Measurements from ENCODE around the gene AK5. TPM values are rescaled to one million over a fixed set of nuclear protein-coding genes. Genes with fewer than 3 reads are reported as not detected.

Gene AK5
- total RNA-seq, 1 donor from 2014 or later, result not detected

DNA sequence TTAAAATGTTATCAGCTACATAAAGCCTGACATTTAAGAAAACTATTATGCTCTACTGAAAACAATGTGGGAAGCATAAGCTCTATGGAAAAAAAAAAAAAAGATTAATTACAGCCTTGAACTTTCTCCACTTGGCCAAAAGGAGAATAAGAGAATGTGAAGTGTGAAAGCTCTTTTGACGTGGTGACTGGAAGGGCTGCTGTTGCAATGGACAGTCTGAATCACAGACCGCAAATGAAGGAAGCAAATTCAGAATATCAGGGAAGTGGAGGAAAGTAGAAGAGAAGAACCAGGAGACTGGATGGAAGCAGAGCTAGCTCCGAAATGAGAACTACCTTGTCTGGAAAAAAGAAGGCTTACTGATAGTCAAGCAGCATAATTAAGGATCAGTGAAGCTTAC is 106.8 kb downstream of the AK5 start:
- no peak for TF ChIP-seq CTCF (IDR thresholded peaks at IDR 0.05)
- no peak for DNase-seq
- Mint-ChIP-seq H3K27ac (no peak overlapping the region), H3K4me3 (no peak overlapping the region), H3K27me3 (peaks cover 9% of the 10 kb centered on the region), H3K9me3 (no peaks in the 10 kb centered on the region), H3K36me3 (ENCODE audit: low read depth) (no peaks in the 10 kb centered on the region), H3K4me1 (no peaks in the 10 kb centered on the region)
- ATAC-seq (ENCODE audit: low read depth), result no peak
- ChIA-PET CTCF (no interaction called here), POLR2A (no interaction called here)
- intact Hi-C loops (cut with micrococcal nuclease), result no loop called here

DNA sequence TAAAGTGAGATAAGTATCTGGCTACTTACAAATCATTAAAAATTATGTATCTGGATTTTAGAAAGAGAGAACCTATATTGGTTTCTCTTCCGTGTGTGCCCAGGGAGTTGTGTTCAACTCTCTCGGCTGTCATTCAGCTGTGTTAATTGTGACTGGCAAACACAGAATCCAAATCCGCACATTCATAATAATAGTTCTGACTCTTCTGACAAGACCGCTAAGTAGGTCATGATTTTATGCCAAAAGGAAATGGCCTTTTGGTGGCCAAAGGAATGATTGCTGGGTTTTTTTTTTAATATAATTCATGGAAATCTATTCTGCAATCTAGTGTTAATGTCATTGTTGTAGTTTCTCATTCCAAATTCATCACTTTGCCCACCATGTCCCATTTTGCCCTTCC is 110.7 kb downstream of the AK5 start:
- intact Hi-C loops (cut with micrococcal nuclease), result no loop called here
- Mint-ChIP-seq H3K4me3 (no peak overlapping the region), H3K4me1 (no peaks in the 10 kb centered on the region), H3K27ac (no peak overlapping the region), H3K36me3 (ENCODE audit: low read depth) (no peaks in the 10 kb centered on the region), H3K9me3 (no peaks in the 10 kb centered on the region), H3K27me3 (peaks cover 10% of the 10 kb centered on the region)
- DNase-seq, result no peak
- ChIA-PET CTCF (no interaction called here), POLR2A (no interaction called here)
- no peak for ATAC-seq (ENCODE audit: low read depth)
- no peak for TF ChIP-seq CTCF (IDR thresholded peaks at IDR 0.05)

GRCh38 chr1:77394166-77394565 is 112.3 kb downstream of the AK5 start:
- CTCF ChIA-PET, result no interaction called here
- no peak overlapping the region for H3K27ac Mint-ChIP-seq
- POLR2A ChIA-PET, result interaction anchor here (0.7 kb wide), 1 partner anchor 37 kb away, joined by 3 read pairs; no protein-coding TSS in a partner anchor

GRCh38 chr1:77395051-77395450 is 113.2 kb downstream of the AK5 start:
- no peak for TF ChIP-seq CTCF (IDR thresholded peaks at IDR 0.05)
- H3K27ac Mint-ChIP-seq, result no peak overlapping the region
- POLR2A ChIA-PET, result interaction anchor here (0.7 kb wide), 1 partner anchor 38 kb away, joined by 3 read pairs; no protein-coding TSS in a partner anchor

More at GRCh38 chr1:77394166-77394565, 112.3 kb downstream of the AK5 start:
- Mint-ChIP-seq H3K4me3 (no peak overlapping the region), H3K4me1 (no peaks in the 10 kb centered on the region), H3K27me3 (peaks cover 9% of the 10 kb centered on the region), H3K9me3 (no peaks in the 10 kb centered on the region), H3K36me3 (ENCODE audit: low read depth) (no peaks in the 10 kb centered on the region)
- ATAC-seq (ENCODE audit: low read depth) (no peak), DNase-seq (no peak)
- no peak for TF ChIP-seq CTCF (IDR thresholded peaks at IDR 0.05)
- intact Hi-C loops (cut with micrococcal nuclease), result no loop called here

GRCh38 chr1:77398152-77398551 is 116.3 kb downstream of the AK5 start:
- H3K4me1 Mint-ChIP-seq, result no peaks in the 10 kb centered on the region
- ChIA-PET CTCF (no interaction called here), POLR2A (no interaction called here)
- no peak overlapping the region for H3K4me3 Mint-ChIP-seq
- H3K27me3 Mint-ChIP-seq, result peaks cover 3% of the 10 kb centered on the region
- H3K36me3 Mint-ChIP-seq (ENCODE audit: low read depth), result no peaks in the 10 kb centered on the region
- TF ChIP-seq CTCF (IDR thresholded peaks at IDR 0.05), result no peak
- H3K9me3 Mint-ChIP-seq, result no peaks in the 10 kb centered on the region
- intact Hi-C loops (cut with micrococcal nuclease), result no loop called here
- H3K27ac Mint-ChIP-seq, result no peak overlapping the region
- ATAC-seq (ENCODE audit: low read depth) (no peak), DNase-seq (no peak)

More at GRCh38 chr1:77395051-77395450, 113.2 kb downstream of the AK5 start:
- H3K4me3 Mint-ChIP-seq, result no peak overlapping the region
- intact Hi-C loops (cut with micrococcal nuclease), result no loop called here
- H3K27me3 Mint-ChIP-seq, result peaks cover 8% of the 10 kb centered on the region
- no peaks in the 10 kb centered on the region for H3K36me3 Mint-ChIP-seq (ENCODE audit: low read depth)
- CTCF ChIA-PET, result no interaction called here
- no peaks in the 10 kb centered on the region for H3K9me3 Mint-ChIP-seq
- DNase-seq (no peak), ATAC-seq (ENCODE audit: low read depth) (no peak)
- no peaks in the 10 kb centered on the region for H3K4me1 Mint-ChIP-seq

Data from activated B cell treated with CpG ODN at 0.5 μM for 24 hours (primary cell).